GM12873 (cell line): ENCODE measurements around the gene NRP2.

Experiments
- CTCF ChIP-seq: IDR thresholded peaks from 2 replicates; pipeline ENCODE4 v1.5.1; 2012; ENCODE audit warnings: low read depth, mild to moderate bottlenecking, moderate library complexity, low read length, control low read depth; ENCODE audit not compliant: insufficient read depth; ENCODE audit errors: missing control alignments

The NRP2 gene

GRCh38 chr2:205747829-205748386, 65.6 kb downstream of the NRP2 start:
- TF ChIP-seq CTCF = no peak

GRCh38 chr2:205748639-205749038, 66.3 kb downstream of the NRP2 start:
- TF ChIP-seq CTCF = no peak

- no peak for TF ChIP-seq CTCF
These were observed 66.8 kb downstream of the NRP2 start for GRCh38 chr2:205749078-205749477.

- TF ChIP-seq CTCF = no peak
These were observed 68.5 kb downstream of the NRP2 start for GRCh38 chr2:205750797-205751196.

GRCh38 chr2:205751569-205752031, 69.3 kb downstream of the NRP2 start:
- TF ChIP-seq CTCF = no peak

GRCh38 chr2:205752296-205752820, 70.1 kb downstream of the NRP2 start:
- no peak for TF ChIP-seq CTCF

- TF ChIP-seq CTCF = no peak
These were observed 70.6 kb downstream of the NRP2 start for GRCh38 chr2:205752924-205753323.
